Dedifferentiated amniotic fluid mesenchymal stem cell (primary cell): Measurements from ENCODE around the gene UBA3.

Source experiments
- DNase-seq: peaks from one replicate; pipeline ENCODE4 v3.0.0-alpha.2; 2016; ENCODE audit errors: extremely low spot score

Gene UBA3

GRCh38 chr3:69066121-69066520 lies 14.0 kb downstream of the UBA3 start:
- no peak for DNase-seq

- DNase-seq: no peak
Observed at GRCh38 chr3:69065318-69065964, 14.7 kb downstream of the UBA3 start.

GRCh38 chr3:69063636-69064035 lies 16.5 kb downstream of the UBA3 start:
- DNase-seq: no peak

- no peak for DNase-seq
Observed at GRCh38 chr3:69059688-69060087, 20.5 kb downstream of the UBA3 start.

GRCh38 chr3:69058947-69059224 lies 21.3 kb downstream of the UBA3 start:
- no peak for DNase-seq

GRCh38 chr3:69058180-69058946 lies 21.8 kb downstream of the UBA3 start:
- no peak for DNase-seq

GRCh38 chr3:69052472-69052898 lies 27.7 kb downstream of the UBA3 start:
- no peak for DNase-seq

- DNase-seq: peak; percentile 100
Observed at GRCh38 chr3:69051756-69052471, 28.3 kb downstream of the UBA3 start, which contains the start of gene TMF1. Gene TMF1, minus strand, starts transcription at chr3:69052333. Its CDS starts 247 bp downstream, at chr3:69052086.

GRCh38 chr3:69048990-69049389 lies 31.2 kb downstream of the UBA3 start:
- DNase-seq: no peak

- no peak for DNase-seq
Observed at GRCh38 chr3:69044608-69045007, 35.6 kb downstream of the UBA3 start.

GRCh38 chr3:69033470-69033869 lies 46.7 kb downstream of the UBA3 start:
- peak; percentile 34 for DNase-seq

- DNase-seq: no peak
Observed at GRCh38 chr3:69032737-69033136, 47.4 kb downstream of the UBA3 start.

- peak; percentile 51 for DNase-seq
Observed at GRCh38 chr3:69032142-69032541, 48.0 kb downstream of the UBA3 start.

- DNase-seq: no peak
Observed at GRCh38 chr3:69031635-69032034, 48.5 kb downstream of the UBA3 start.

- DNase-seq: no peak
Observed at GRCh38 chr3:69020857-69021256, 59.3 kb downstream of the UBA3 start.

- no peak for DNase-seq
Observed at GRCh38 chr3:69020424-69020823, 59.7 kb downstream of the UBA3 start.

GRCh38 chr3:69016901-69017300 lies 63.3 kb downstream of the UBA3 start:
- DNase-seq: no peak

- no peak for DNase-seq
Observed at GRCh38 chr3:69016102-69016501, 64.1 kb downstream of the UBA3 start.

- DNase-seq: no peak
Observed at GRCh38 chr3:69014022-69014580, 66.1 kb downstream of the UBA3 start.

- DNase-seq: peak; percentile 63
Observed at GRCh38 chr3:69013253-69014021, 66.7 kb downstream of the UBA3 start, which contains the start of gene EOGT. Gene EOGT, minus strand, starts transcription at chr3:69013684. Its CDS starts 3,838 bp downstream, at chr3:69009846.

GRCh38 chr3:69012800-69013252 lies 67.3 kb downstream of the UBA3 start:
- DNase-seq: no peak
